Inflammatory macrophage treated with lipopolysaccharide for 1 hour (primary cell): ENCODE measurements around the gene ARHGAP19.

Experiments
- DNase-seq, 2 donors: peaks; one replicate each; pipeline ENCODE4 v3.0.0-alpha.2; 2020 to 2022

The ARHGAP19 gene

GRCh38 chr10:97292097-97292861 lies at the start of gene ARHGAP19:
Gene ARHGAP19 (minus strand): TSS chr10:97292637. CDS start chr10:97292627, 10 bp downstream.
- DNase-seq = peak; percentile 99

GRCh38 chr10:97341416-97341815 lies 49.0 kb upstream of the ARHGAP19 start:
- DNase-seq = no peak

- no peak for DNase-seq
Observed at GRCh38 chr10:97338041-97338440, 45.6 kb upstream of the ARHGAP19 start.

GRCh38 chr10:97336942-97337831 lies 44.8 kb upstream of the ARHGAP19 start:
- no peak for DNase-seq

GRCh38 chr10:97336446-97336845 lies 44.0 kb upstream of the ARHGAP19 start:
- no peak for DNase-seq

GRCh38 chr10:97336006-97336405 lies 43.6 kb upstream of the ARHGAP19 start:
- no peak for DNase-seq

GRCh38 chr10:97335188-97335619 lies 42.8 kb upstream of the ARHGAP19 start:
- no peak for DNase-seq

- DNase-seq = peak; percentile 81 to 85
Observed at GRCh38 chr10:97334370-97335175, 42.1 kb upstream of the ARHGAP19 start, which contains the start of gene FRAT2. Gene FRAT2 (minus strand): TSS chr10:97334729. CDS start chr10:97334572, 157 bp downstream.

- DNase-seq = peak; percentile 74 to 82
Observed at GRCh38 chr10:97333601-97334369, 41.3 kb upstream of the ARHGAP19 start.

- no peak for DNase-seq
Observed at GRCh38 chr10:97333351-97333600, 40.8 kb upstream of the ARHGAP19 start.

- DNase-seq = peak; percentile 61 to 78
Observed at GRCh38 chr10:97332591-97333350, 40.3 kb upstream of the ARHGAP19 start.

- no peak for DNase-seq
Observed at GRCh38 chr10:97331153-97331703, 38.8 kb upstream of the ARHGAP19 start.

GRCh38 chr10:97329766-97330165 lies 37.3 kb upstream of the ARHGAP19 start:
- DNase-seq = no peak

GRCh38 chr10:97328646-97329453 lies 36.4 kb upstream of the ARHGAP19 start:
- no peak for DNase-seq

GRCh38 chr10:97327348-97328294 lies 35.2 kb upstream of the ARHGAP19 start:
- DNase-seq = no peak

GRCh38 chr10:97325754-97326153 lies 33.3 kb upstream of the ARHGAP19 start:
- DNase-seq = no peak

GRCh38 chr10:97323501-97323900 lies 31.1 kb upstream of the ARHGAP19 start:
- peak; percentile 65 to 72 for DNase-seq

- no peak for DNase-seq
Observed at GRCh38 chr10:97321804-97322190, 29.4 kb upstream of the ARHGAP19 start.
